SK-N-SH (cell line): ENCODE results near the gene GDPGP1. TPM values are rescaled to one million over a fixed set of nuclear protein-coding genes. Genes with fewer than 3 reads are reported as not detected.

Experiments used
- CTCF ChIA-PET: fragments of 300-600, 350-600 bp; formaldehyde crosslinking; extraction: SDS; loops from one replicate; lab custom pipeline; 2021; lab: Yijun Ruan, JAX
- POLR2A ChIA-PET: fragments of 350-600 bp; sonication (Branson Sonifier 250); formaldehyde crosslinking; extraction: SDS; loops from one replicate; lab custom pipeline; 2020; ENCODE audit warnings: antibody characterized with exemption, inconsistent platforms; lab: Yijun Ruan, JAX
- DNase-seq: peaks from one replicate; pipeline ENCODE4 v3.0.0; 2012
- H2AFZ ChIP-seq: fragments of 200-600 bp; sonication (generic); 2 replicates; pipeline ENCODE4 v1.8.1; 2016; ENCODE audit warnings: antibody characterized with exemption, mild to moderate bottlenecking, low read depth
- H3F3A ChIP-seq: fragments of 200-600 bp; sonication (generic); replicated peaks from 2 replicates; pipeline ENCODE3; 2016; ENCODE audit warnings: antibody characterized with exemption, mild to moderate bottlenecking; ENCODE audit not compliant: insufficient read depth
- H3K27ac ChIP-seq, 2 experiments: fragments of 200-500 bp in 1 of 2; fragments of 200-600 bp in 1 of 2; sonication (Bioruptor generic) in 1 of 2; sonication (generic), shearing (Covaris generic) in 1 of 2; 2 replicates each; pipeline versions ENCODE4 v1.5.1 to v1.6.1; 2014 to 2016; ENCODE audit warnings: low read depth in 2 of 2, inconsistent platforms in 1 of 2, low read length in 1 of 2, mild to moderate bottlenecking in 1 of 2, mixed read lengths in 1 of 2
- H3K27me3 ChIP-seq: fragments of 200-600 bp; sonication (generic), shearing (Covaris generic); 2 replicates; pipeline ENCODE4 v1.6.1; 2016; ENCODE audit warnings: mixed run types; ENCODE audit not compliant: insufficient read depth
- H3K36me3 ChIP-seq, 2 experiments: fragments of 200-500 bp in 1 of 2; fragments of 200-600 bp in 1 of 2; sonication (Bioruptor generic) in 1 of 2; sonication (generic) in 1 of 2; replicated peaks in 1 of 2; 2 replicates each; pipeline versions ENCODE3 to v1.5.1; 2014 to 2016; ENCODE audit warnings: low read length in 1 of 2, mild to moderate bottlenecking in 1 of 2; ENCODE audit not compliant: insufficient read depth in 2 of 2, control insufficient read depth in 1 of 2
- H3K4me1 ChIP-seq, 2 experiments: fragments of 200-500 bp in 1 of 2; fragments of 200-600 bp in 1 of 2; sonication (Bioruptor generic) in 1 of 2; sonication (generic), shearing (Covaris generic) in 1 of 2; 2 replicates each; pipeline versions ENCODE4 v1.5.1 to v1.6.1; 2014 to 2016; ENCODE audit warnings: low read depth in 1 of 2, low read length in 1 of 2, mixed run types in 1 of 2; ENCODE audit not compliant: insufficient read depth in 2 of 2, control insufficient read depth in 1 of 2
- H3K4me2 ChIP-seq: fragments of 200-600 bp; sonication (generic), shearing (Covaris generic); 2 replicates; pipeline ENCODE4 v1.6.1; 2017; ENCODE audit warnings: mixed run types
- H3K4me3 ChIP-seq, 2 experiments: fragments of 200-500 bp in 1 of 2; fragments of 200-600 bp in 1 of 2; sonication (Bioruptor generic) in 1 of 2; sonication (generic), shearing (Covaris generic) in 1 of 2; 2 replicates each; pipeline versions ENCODE4 v1.5.1 to v1.8.1; 2014 to 2016; ENCODE audit warnings: low read depth in 2 of 2, inconsistent platforms in 1 of 2, low read length in 1 of 2, mild to moderate bottlenecking in 1 of 2, mixed read lengths in 1 of 2, moderate library complexity in 1 of 2
- H3K79me2 ChIP-seq: fragments of 200-600 bp; sonication (generic); 2 replicates; pipeline ENCODE4 v1.8.1; 2017; ENCODE audit warnings: mild to moderate bottlenecking; ENCODE audit not compliant: insufficient read depth
- H3K9ac ChIP-seq: fragments of 200-600 bp; sonication (generic); 2 replicates; pipeline ENCODE4 v1.6.1; 2017; ENCODE audit warnings: mixed run types
- H3K9me2 ChIP-seq: fragments of 200-600 bp; sonication (generic); 2 replicates; pipeline ENCODE4 v1.6.1; 2017; ENCODE audit warnings: mixed run types
- H3K9me3 ChIP-seq: fragments of 200-600 bp; sonication (generic); 2 replicates; pipeline ENCODE4 v1.6.1; 2017; ENCODE audit warnings: mixed run types, mild to moderate bottlenecking, moderate library complexity
- H4K20me1 ChIP-seq: fragments of 200-600 bp; sonication (generic); 2 replicates; pipeline ENCODE4 v1.6.1; 2017; ENCODE audit warnings: mild to moderate bottlenecking, mixed run types; ENCODE audit not compliant: insufficient read depth
- EP300 ChIP-seq, 2 experiments: IDR thresholded peaks; 2 replicates each; pipeline versions ENCODE4 v1.4.0 to v1.6.1; 2012; ENCODE audit warnings: borderline replicate concordance in 1 of 2, low read depth in 1 of 2, low read length in 1 of 2
- FOSL2 ChIP-seq: IDR thresholded peaks from 2 replicates; pipeline ENCODE4 v1.4.0; 2012; ENCODE audit warnings: low read depth, mild to moderate bottlenecking, moderate library complexity, borderline replicate concordance
- FOXJ3 ChIP-seq: sonication (generic); formaldehyde crosslinking; IDR thresholded peaks from 2 replicates; pipeline ENCODE4 v1.5.1; 2020; ENCODE audit warnings: mild to moderate bottlenecking, missing genetic modification reagents
- JUND ChIP-seq: IDR thresholded peaks from 2 replicates; pipeline ENCODE4 v1.4.0; 2012
- NRF1 ChIP-seq: IDR thresholded peaks from 2 replicates; pipeline ENCODE4 v1.6.1; 2012; ENCODE audit warnings: low read depth, mild to moderate bottlenecking, low read length
- RFX5 ChIP-seq: IDR thresholded peaks from 2 replicates; pipeline ENCODE4 v1.6.1; 2012; ENCODE audit warnings: mild to moderate bottlenecking, improper control_type of control experiment, low read length
- RXRA ChIP-seq: IDR thresholded peaks from 2 replicates; pipeline ENCODE4 v1.4.0; 2012; ENCODE audit warnings: low read depth, mild to moderate bottlenecking, borderline replicate concordance
- TEAD4 ChIP-seq: IDR thresholded peaks from 2 replicates; pipeline ENCODE4 v1.4.0; 2012; ENCODE audit warnings: mild to moderate bottlenecking, borderline replicate concordance; ENCODE audit not compliant: insufficient read depth
- USF2 ChIP-seq: fragments of 150-350 bp; IDR thresholded peaks from 2 replicates; pipeline ENCODE4 v1.6.1; 2017; ENCODE audit warnings: antibody characterized with exemption, low read length, low read depth, borderline replicate concordance
- WGBS: methylation state at CpG from one replicate; pipeline ENCODE4 v1.1.6; 2017; ENCODE audit warnings: low lambda C conversion rate; 5-methylcytosine and 5-hydroxymethylcytosine counted together
- polyA plus RNA-seq, 3 experiments: library from polyadenylated mRNA; depleted of rRNA; stranded (reverse); fragments of >200 nt; gene quantifications; 2 replicates each; pipeline ENCODE4 v1.2.3, GENCODE V29; 2012
- TF ChIP-seq, protein P1 (sequence below): fragments of 150-350 bp; IDR thresholded peaks from 2 replicates; pipeline ENCODE4 v1.6.1; 2016; ENCODE audit warnings: mild to moderate bottlenecking, low read depth, low read length
- TF ChIP-seq, protein P2 (sequence below): IDR thresholded peaks from 2 replicates; pipeline ENCODE4 v1.4.0; 2012; ENCODE audit warnings: low read depth

The GDPGP1 gene
- polyA plus RNA-seq, 1 of the 3 experiments (the other 2 are of a cell fraction): 2.4 TPM

GRCh38 chr15:90191794-90192509 is 42.1 kb upstream of the GDPGP1 start (continued):
- TF ChIP-seq EP300 (IDR thresholded peaks at IDR 0.05; ENCODE audit: borderline replicate concordance in 1 of 2, low read depth in 1 of 2, low read length in 1 of 2) (peak in 1 of 2 experiments; percentile 66; a peak in 2 of 4 replicates), TEAD4 (no peak), FOSL2 (no peak), NRF1 (no peak), JUND (no peak), RFX5 (no peak), USF2 (no peak)
- TF ChIP-seq, protein P1, sequence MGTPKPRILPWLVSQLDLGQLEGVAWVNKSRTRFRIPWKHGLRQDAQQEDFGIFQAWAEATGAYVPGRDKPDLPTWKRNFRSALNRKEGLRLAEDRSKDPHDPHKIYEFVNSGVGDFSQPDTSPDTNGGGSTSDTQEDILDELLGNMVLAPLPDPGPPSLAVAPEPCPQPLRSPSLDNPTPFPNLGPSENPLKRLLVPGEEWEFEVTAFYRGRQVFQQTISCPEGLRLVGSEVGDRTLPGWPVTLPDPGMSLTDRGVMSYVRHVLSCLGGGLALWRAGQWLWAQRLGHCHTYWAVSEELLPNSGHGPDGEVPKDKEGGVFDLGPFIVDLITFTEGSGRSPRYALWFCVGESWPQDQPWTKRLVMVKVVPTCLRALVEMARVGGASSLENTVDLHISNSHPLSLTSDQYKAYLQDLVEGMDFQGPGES: no peak
- TF ChIP-seq, protein P2, sequence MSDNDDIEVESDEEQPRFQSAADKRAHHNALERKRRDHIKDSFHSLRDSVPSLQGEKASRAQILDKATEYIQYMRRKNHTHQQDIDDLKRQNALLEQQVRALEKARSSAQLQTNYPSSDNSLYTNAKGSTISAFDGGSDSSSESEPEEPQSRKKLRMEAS: 0 out of 2 replicates have a peak, but pooled peaks have one; percentile 20

DNA sequence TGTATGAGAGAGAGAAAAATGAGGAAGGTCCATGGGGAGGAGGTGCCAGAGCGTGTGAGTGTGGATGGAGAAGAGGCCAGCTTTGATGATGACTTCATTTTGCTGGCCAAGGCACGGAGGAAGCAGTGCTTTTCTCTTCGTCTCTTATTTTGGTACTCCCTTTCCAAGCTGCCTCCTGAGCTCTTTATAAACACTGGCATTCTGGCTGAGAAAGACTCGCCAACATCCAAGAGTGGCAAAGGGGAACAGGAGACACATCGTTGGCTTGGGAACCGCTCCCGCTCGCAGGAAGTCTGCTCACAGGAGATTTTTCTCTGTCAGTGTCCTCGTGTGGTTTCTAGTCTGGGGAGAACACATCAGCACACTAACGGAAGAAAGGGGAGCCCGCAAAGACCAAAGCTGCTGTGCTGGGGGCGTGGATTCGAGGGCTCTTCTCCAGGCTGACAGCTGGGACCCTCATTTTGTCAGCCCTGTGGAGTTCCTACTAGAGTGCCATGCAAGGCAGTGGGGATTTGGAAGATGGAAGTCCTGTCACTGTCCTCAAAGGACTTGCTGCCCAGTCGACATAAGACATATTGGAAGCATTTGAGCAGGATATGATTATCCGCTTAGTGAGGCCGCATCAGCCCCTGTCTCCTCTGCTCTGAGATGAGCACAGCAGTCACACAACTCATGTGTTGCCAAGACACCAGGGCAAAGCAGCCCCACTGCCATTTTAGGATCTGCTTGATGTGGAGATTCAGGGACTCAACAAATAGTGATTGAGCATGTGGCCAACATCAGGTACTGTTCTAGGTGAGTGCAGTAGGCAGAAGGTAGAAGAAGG is 40.8 kb upstream of the GDPGP1 start:
- Histone ChIP-seq H3K27me3 (no peaks in the 10 kb centered on the region), H3K9me3 (no peaks in the 10 kb centered on the region), H3K4me2 (no peak overlapping the region), H3K79me2 (peaks cover 1% of the 10 kb centered on the region), H3K4me3 (no peak overlapping the region), H3K9me2 (no peaks in the 10 kb centered on the region), H3K36me3 (no peaks in the 10 kb centered on the region), H3K27ac (peak overlapping the region in 1 of 2 experiments; percentile 87; a peak in 2 of 4 replicates), H4K20me1 (no peaks in the 10 kb centered on the region), H2AFZ (no peak overlapping the region), H3K4me1 (peaks cover 8 to 37% of the 10 kb centered on the region in 2 experiments; a peak in 3 of 4 replicates), H3F3A (no peaks in the 10 kb centered on the region), H3K9ac (no peak overlapping the region)
- ChIA-PET CTCF (interaction anchor here (0.6 to 4.4 kb wide), 10 partner anchors 8 to 336 kb away, joined by 3 to 22 read pairs (median 3); partner anchors contain the start of gene SEMA4B), POLR2A (interaction anchor here (2.4 kb wide), 1 partner anchor 12 kb away, joined by 7 read pairs; no protein-coding TSS in a partner anchor)
- DNase-seq: no peak
- 95% methylated on average over 13 of the region's 16 CpGs for WGBS
- TF ChIP-seq FOXJ3 (no peak), RXRA (no peak)
